HG03045 (cell line): ENCODE data around the gene MTFR2.
A peak's percentile ranks its signal among the peaks of the same experiment; 100 is the strongest.
"Not testable (repeated sequence)": the region's sequence is repeated elsewhere in the genome, so short reads cannot be mapped to it uniquely, and the experiment has no call there.

Experiments
- ATAC-seq: cut with Tn5 transposase; IDR thresholded peaks from one replicate; pipeline ENCODE4 v1.9.1; 2021; ENCODE audit warnings: mild to moderate bottlenecking, moderate library complexity; ENCODE audit not compliant: unreplicated experiment

The MTFR2 gene

DNA sequence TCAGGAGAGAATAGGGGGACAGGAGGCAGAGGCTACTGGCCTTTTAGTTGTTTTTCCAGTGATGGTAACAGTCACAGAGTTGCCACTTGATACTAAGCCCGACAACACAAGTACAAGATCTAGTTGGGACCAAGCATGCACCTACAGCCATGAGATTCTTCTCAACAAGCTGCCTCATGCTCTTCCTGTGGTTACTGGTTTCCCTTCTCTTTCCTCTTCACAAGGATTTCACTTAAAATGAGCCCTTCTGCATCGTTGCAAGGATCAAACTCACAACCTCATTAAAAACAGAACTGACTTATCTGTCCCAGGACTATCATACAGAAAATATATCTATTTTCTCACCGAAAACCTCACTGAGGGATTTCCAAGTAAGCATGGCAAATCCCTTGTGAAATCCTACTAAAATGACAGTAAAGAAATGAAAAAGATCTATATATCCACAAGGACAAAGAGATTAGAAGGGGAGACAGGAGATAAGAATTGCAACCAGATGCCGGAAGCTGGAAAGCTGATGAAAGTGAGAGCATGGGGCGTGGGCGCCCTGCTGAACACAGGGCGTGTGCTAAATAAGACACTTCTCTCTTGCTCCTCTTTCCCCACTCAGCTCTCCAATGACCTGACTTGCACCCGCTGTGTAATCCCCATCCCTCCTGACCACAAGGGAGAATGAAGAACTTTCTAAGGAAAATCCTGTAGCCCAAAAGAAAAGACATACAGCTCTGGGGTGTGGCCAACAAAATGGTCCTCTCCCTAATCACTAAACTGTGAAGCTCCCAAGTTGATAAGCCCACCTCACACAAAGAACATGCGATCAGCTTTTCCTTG is 13.4 kb downstream of the MTFR2 start:
- ATAC-seq = no peak

GRCh38 chr6:136235233-136235564 is 14.9 kb downstream of the MTFR2 start:
- no peak for ATAC-seq

DNA sequence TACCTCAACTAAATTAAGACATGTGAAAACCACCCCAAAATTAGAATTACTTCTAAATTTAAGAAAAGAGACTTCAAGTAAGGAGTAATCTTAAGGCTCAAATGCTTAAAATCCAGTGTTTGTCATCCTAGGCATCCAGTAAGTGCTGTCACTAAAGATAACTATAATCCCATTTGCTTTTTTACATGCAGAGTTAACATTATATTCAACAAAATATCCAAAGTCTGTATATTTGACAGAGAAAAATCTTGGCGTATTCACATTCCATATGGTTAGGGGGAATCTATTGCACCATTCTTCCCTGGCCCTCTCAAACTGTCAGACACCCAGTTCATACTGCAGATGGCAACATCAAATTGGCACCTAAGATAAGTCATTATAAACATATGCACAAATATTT is 17.4 kb downstream of the MTFR2 start:
- ATAC-seq = no peak

DNA sequence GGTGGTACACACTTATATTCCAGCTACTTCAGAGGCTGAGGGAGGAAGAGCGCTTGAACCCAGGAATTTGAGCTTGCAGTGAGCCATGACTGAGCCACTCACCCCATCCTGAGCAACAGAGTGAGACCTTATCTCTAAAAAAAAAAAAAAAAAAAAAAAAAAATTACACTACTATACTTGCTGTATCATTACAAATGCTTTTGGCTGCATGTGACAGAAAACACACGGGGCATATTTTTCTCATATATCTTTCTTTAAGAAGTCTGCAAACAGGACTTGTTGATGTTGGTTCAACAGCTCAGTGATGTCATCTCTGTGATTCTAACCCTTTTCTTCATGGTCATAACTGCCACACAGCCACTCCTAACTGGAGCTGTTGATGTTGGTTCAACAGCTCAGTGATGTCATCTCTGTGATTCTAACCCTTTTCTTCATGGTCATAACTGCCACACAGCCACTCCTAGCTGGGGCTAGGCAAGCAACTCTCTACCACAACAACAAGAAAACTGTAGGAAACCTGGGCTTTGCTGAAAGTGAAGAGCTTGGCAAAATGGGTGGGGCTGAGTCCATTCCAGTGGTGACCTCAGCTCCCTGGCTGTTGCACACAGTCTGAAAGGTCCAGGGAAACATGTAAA is 19.8 kb downstream of the MTFR2 start:
- ATAC-seq = no peak

DNA sequence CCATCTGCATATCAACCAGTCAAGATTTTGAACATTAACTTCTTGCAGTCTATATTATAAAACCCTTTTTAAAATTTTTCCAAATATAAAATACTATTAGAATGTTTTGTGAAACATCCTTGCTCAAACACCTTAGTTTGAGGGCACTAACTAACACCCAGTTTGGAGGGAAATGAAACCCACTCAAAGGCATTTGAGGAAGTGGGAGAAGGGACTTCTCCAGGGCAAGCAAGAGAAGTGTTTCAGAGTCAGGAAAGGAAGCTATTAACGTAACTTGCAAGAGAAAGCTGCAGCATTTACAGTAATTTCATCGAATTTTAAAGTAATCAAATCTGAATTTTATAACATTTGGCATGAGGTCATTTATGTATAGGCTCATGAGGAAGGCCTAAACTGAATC is 21.3 kb downstream of the MTFR2 start:
- ATAC-seq = no peak

GRCh38 chr6:136226674-136227377 is 23.3 kb downstream of the MTFR2 start:
- ATAC-seq = peak; percentile 27

DNA sequence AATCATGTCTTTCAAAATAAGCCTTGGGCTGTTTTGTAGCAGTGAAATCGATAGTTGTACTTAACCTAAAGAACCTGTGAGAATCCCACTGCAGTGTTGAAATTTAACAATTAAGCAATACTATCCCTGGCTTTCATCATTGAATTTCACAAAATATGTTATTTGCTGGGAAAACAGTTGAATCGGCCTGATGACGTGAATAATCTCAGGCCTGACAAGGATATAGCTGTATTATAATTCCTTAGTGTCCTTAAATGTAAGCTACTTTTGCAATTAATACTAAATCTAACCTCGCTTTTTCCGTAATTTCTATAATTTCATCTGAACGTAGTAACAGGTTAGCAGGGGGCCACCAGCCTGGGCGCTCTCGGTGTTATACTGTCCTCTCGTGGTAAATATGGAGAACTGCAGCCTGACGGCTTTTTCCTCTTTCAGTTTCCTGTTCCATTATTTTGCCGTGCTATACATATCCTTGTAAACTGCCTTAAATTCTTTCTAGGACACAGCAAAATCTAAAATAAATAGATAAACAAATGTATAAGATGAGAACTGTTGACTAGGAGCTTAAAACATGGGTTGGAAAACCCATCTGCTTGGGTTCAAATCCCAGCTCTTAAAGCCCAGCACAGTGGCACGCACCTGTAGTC is 24.0 kb downstream of the MTFR2 start:
- peak; percentile 72 for ATAC-seq

DNA sequence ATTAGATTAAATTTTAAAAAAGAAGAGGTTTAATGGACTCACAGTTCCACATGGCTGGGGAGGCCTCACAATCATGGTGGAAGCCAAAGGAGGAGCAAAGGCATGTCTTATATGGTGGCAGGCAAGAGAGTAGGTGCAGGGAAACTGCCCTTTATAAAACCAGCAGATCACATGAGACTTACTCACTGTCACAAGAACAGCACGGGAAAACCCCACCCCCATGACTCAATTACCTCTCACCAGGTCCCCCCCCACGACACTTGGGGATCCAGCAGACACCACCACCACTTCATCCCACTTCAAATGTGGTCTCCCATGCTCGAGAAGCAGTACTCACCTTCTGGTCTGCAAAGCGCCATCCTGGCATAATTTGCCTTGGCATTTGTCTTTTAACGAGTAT is 24.6 kb downstream of the MTFR2 start:
- ATAC-seq = no peak

- not testable (repeated sequence) for ATAC-seq
These were observed 25.1 kb downstream of the MTFR2 start for GRCh38 chr6:136224974-136225373.

DNA sequence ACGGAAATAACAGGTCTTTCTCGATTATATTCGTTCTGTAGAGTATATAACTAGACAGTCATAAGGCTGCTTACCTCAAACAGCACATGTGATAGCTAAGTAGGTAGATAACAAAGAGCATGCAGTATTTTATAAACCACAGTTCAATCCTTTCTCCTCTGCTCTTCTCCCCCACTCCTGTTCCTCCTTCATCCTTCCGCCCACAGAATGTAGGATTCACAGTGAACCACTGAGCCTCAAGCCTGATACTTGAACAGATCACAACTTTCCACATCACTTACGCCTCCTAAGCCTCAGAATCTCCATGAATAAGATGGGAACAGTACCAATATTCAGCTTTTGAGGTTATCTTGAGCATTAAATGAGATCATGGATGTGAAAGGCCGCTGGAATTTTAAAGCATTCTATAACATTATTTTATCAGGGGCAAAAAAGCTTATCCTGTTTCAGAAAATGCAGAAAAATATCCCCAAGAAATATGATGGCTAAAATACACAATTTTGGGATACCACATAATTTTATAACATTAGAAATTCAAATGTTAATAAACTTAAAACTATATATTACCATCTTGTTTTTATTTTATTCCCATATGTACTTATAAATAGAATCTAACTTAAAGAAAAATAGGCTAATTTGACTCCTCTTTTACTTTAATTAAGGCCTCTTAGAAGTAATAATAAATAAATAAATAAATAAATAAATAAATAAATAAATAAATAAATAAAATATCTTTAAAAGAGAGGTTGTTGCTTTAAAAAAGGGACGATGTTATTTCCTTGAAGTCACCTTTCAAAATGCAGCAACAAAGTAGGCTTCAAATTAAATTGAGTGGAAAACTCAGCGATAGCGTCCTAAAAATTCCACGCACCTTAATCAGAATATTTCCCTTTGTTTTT is 33.4 kb downstream of the MTFR2 start:
- ATAC-seq = no peak

DNA sequence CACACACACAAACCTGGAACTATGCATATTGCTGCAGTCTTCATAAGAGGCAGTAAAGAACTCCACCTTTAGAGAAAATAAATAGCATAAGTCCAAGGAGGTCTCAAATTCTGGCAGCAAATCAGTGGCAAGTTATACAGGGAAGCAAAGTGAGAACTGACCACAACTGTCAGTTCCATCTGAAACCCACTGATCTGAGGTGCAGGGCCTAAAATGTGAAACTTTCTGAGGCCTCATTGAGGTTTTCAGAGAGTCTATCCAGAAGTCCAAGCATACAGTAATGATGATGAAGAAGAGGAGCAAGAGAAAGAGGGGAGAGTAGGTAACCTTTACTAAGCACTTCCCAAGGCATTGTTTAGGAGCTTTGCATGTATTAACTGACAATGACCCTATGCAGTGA is 36.3 kb downstream of the MTFR2 start:
- no peak for ATAC-seq

GRCh38 chr6:136213012-136213539 is 37.0 kb downstream of the MTFR2 start:
- no peak for ATAC-seq

- no peak for ATAC-seq
These were observed 37.5 kb downstream of the MTFR2 start for GRCh38 chr6:136212608-136213007.

DNA sequence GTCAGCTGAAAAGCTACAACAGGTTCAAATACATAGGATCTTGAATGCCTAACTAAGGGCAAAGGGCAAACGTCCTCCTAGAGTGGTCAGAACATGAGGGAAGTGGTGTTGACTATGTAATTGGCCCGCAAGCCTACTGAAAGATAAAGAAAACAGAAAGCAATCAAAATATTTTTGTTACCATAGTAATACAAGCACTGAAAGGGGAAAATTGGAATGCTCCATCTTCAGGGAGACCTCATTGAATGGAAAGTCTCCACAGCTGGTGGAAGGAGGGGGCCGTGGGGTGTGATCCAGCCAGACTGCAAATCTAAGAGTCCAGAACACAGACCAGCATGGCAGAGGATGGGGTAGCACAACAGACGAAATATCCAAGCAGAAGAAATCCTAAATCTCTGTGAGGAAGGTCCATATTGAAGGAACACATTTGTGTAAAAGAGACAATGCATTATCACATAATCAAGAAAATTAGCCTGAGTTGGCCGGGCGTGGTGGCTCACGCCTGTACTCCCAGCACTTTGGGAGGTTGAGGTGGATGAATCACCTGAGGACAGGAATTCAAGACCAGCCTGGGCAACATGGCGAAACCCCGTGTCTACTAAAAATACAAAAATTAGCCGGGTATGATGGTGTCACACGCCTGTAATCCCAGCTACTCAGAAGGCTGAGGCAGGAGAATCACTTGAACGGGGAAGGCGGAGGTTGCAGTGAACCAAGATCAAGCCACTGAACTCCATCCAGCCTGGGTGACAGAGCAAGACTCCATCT is 39.5 kb downstream of the MTFR2 start:
- ATAC-seq = no peak

GRCh38 chr6:136209496-136209895 is 40.6 kb downstream of the MTFR2 start:
- ATAC-seq = no peak

- no peak for ATAC-seq
These were observed 41.3 kb downstream of the MTFR2 start for GRCh38 chr6:136208783-136209182.

GRCh38 chr6:136201732-136202131 is 48.4 kb downstream of the MTFR2 start:
- no peak for ATAC-seq

DNA sequence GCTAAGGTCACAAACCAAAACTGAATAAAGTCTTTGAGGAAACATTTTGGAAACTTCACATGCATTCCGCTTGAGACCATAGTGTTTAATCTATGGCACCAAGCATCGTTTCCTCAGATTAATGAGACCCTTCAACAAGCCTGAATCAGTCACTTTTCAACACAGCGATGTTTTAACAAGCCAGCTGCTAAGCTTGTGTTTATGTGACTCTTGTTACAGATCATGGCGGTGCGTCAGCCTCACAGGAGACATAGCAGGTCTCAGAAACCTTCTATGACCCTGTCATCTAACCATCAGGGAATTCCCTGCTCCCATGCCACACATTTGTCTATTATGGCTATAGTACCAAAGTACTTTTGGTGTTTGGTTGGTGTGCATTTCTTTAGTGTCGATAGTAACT is 57.2 kb downstream of the MTFR2 start:
- ATAC-seq = no peak

- ATAC-seq = no peak
These were observed 58.4 kb downstream of the MTFR2 start for GRCh38 chr6:136191606-136192312.
